ENCODE measurements around the gene THUMPD3. TPM values are rescaled to one million over a fixed set of nuclear protein-coding genes. Genes with fewer than 3 reads are reported as not detected.

THUMPD3 gene
- total and polyA plus RNA-seq, 7 donors, result 40.0 to 70.5 (median 55.0) TPM

- Histone ChIP-seq H3K36me3 (ENCODE audit: insufficient read depth in 1 of 2, low read depth in 1 of 2) (peaks cover 23 to 95% of the 10 kb centered on the region in 2 donors), H3K27ac (peak overlapping the region; percentile 3), H3K4me1 (peaks cover 10% of the 10 kb centered on the region), H3K27me3 (ENCODE audit: insufficient read depth in 3 of 3, low read length in 2 of 3) (no peaks in the 10 kb centered on the region), H3K4me3 (no peak overlapping the region), H3K9me3 (no peaks in the 10 kb centered on the region)
- ATAC-seq (peak in 3 of 4 donors; percentile 17 to 49 (median 40)), DNase-seq (no peak)
- intact Hi-C loops (cut with DNase I), result no loop called here
- no peak for TF ChIP-seq CTCF (IDR thresholded peaks at IDR 0.05)
- WGBS, 3 donors, result 72 to 80% (median 72%) methylated on average over 13 of the region's 13 CpGs
Observed at GRCh38 chr3:9384141-9384828, 21.4 kb downstream of the THUMPD3 start.

GRCh38 chr3:9385187-9386077 lies 22.6 kb downstream of the THUMPD3 start:
- Histone ChIP-seq H3K9me3 (no peaks in the 10 kb centered on the region), H3K27me3 (ENCODE audit: insufficient read depth in 3 of 3, low read length in 2 of 3) (no peaks in the 10 kb centered on the region), H3K4me1 (peaks cover 8% of the 10 kb centered on the region), H3K27ac (no peak overlapping the region), H3K4me3 (no peak overlapping the region), H3K36me3 (ENCODE audit: insufficient read depth in 1 of 2, low read depth in 1 of 2) (peaks cover 24 to 95% of the 10 kb centered on the region in 2 donors)
- ATAC-seq (no peak), DNase-seq (no peak)
- WGBS, 3 donors, result 75 to 76% (median 75%) methylated on average over 2 of the region's 2 CpGs
- no peak for TF ChIP-seq CTCF (IDR thresholded peaks at IDR 0.05)
- intact Hi-C loops (cut with DNase I), result loop anchor here (5.0 kb wide), 3 partner anchors 47 to 82 kb away; no protein-coding TSS in a partner anchor

GRCh38 chr3:9386078-9386459 lies 23.2 kb downstream of the THUMPD3 start:
- Histone ChIP-seq H3K27me3 (ENCODE audit: insufficient read depth in 3 of 3, low read length in 2 of 3) (no peaks in the 10 kb centered on the region), H3K4me1 (peaks cover 8% of the 10 kb centered on the region), H3K27ac (no peak overlapping the region), H3K4me3 (no peak overlapping the region), H3K36me3 (ENCODE audit: insufficient read depth in 1 of 2, low read depth in 1 of 2) (peaks cover 29 to 95% of the 10 kb centered on the region in 2 donors), H3K9me3 (no peaks in the 10 kb centered on the region)
- intact Hi-C loops (cut with DNase I), result loop anchor here (5.0 kb wide), 3 partner anchors 46 to 81 kb away; no protein-coding TSS in a partner anchor
- no peak for TF ChIP-seq CTCF (IDR thresholded peaks at IDR 0.05)
- DNase-seq (no peak), ATAC-seq (no peak)
- WGBS, 3 donors, result 73 to 81% (median 78%) methylated on average over 3 of the region's 3 CpGs

DNA sequence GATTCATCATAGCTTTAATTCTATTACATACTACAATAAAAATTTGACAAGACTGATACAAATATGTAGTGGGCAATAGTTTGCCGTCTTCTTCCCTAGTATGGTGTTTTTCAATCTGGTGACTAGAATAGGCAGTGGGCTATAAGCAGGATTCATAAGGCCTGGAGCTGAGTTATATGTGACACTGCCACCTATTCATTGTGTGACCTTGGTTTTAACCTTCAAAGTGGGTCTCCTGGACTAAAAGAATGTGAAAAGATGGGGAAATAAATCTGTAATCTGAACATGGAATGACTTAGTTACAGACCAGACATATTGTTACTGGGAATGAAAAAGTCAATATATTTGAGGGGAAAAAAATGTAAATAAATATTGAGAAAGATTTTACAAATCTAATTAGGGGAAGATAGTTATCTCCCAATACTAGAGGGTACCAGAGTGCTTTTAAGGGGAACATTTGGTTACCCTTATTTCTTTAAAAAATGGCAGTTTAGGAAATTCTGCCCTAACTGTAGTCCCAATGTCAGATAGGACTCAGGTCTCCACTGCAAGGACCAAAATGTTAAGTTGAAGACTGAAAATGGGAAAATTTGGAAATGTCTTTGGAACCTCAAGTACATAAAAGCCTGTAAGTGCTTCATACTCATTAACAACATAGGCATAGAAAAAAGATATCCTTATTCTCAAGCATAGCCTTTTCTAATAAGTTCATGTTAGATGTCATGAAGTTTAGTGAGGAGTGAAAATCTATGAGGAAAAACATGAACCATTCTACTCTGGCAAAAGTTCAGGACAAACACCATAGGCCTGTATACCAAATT lies 23.9 kb downstream of the THUMPD3 start:
- no peaks in the 10 kb centered on the region for H3K27me3 ChIP-seq (ENCODE audit: insufficient read depth in 3 of 3, low read length in 2 of 3)
- H3K4me3 ChIP-seq, result no peak overlapping the region
- ATAC-seq (no peak), DNase-seq (no peak)
- intact Hi-C loops (cut with DNase I), result loop anchor here (5.0 kb wide), 3 partner anchors 46 to 81 kb away; no protein-coding TSS in a partner anchor
- peaks cover 32 to 97% of the 10 kb centered on the region in 2 donors for H3K36me3 ChIP-seq (ENCODE audit: insufficient read depth in 1 of 2, low read depth in 1 of 2)
- 0 to 41% (median 0%) methylated on average over 1 of the region's 1 CpG for WGBS, 3 donors
- H3K9me3 ChIP-seq, result no peaks in the 10 kb centered on the region
- no peak overlapping the region for H3K27ac ChIP-seq
- TF ChIP-seq CTCF (IDR thresholded peaks at IDR 0.05), result no peak
- peaks cover 15% of the 10 kb centered on the region for H3K4me1 ChIP-seq

All from psoas muscle (tissue), 8 donors.